OCI-LY3 (cell line): ENCODE results near the gene HAPLN2.
"Not testable (repeated sequence)": the region's sequence is repeated elsewhere in the genome, so short reads cannot be mapped to it uniquely, and the experiment has no call there.

ENCODE experiments used
- CTCF ChIP-seq: fragments of 200-600, 300-600 bp; sonication (generic); IDR thresholded peaks from 2 replicates; pipeline ENCODE4 v1.5.1; 2014; ENCODE audit warnings: antibody characterized with exemption, low read length, low read depth
- EZH2phosphoT487 ChIP-seq: fragments of 200-600 bp; shearing (Covaris generic); IDR thresholded peaks from 2 replicates; pipeline ENCODE4 v1.6.1; 2018; ENCODE audit warnings: antibody characterized with exemption, mixed run types, low read depth

GRCh38 chr1:156607344-156607743 is 11.9 kb upstream of the HAPLN2 start:
- TF ChIP-seq CTCF, EZH2phosphoT487: not testable (repeated sequence)
